GM19240 (cell line): ENCODE measurements around the gene SMARCD1.

Source experiments
- DNase-seq: peaks from one replicate; pipeline ENCODE4 v3.0.0; 2011; ENCODE audit warnings: low spot score; ENCODE audit not compliant: insufficient read length

The SMARCD1 gene

GRCh38 chr12:50084775-50085614, at the start of gene SMARCD1:
Gene SMARCD1 (plus strand): TSS chr12:50085342. CDS start chr12:50085370, 28 bp downstream.
- peak; percentile 96 for DNase-seq

DNA sequence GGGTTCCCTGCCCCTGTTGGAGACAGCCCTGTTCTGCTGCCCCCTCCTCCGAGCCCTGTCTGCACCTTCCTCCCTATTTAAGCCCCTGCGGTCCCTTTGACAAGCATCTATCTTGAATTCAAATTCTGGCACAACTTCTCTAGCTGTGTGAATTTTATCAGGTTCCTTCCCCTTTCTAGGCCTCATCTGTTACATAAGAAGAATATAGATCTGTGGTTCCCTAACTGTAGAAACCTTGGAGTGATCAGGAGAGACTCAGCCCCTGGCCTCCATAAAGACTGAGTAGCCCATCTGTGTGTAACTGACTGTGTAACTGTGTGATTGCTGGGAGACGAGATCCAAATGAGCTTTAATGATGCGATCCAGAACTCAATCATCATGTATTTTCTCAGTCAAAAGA, 46.8 kb upstream of the SMARCD1 start:
- DNase-seq = no peak

- peak; percentile 87 for DNase-seq
These were observed 45.8 kb upstream of the SMARCD1 start for GRCh38 chr12:50039151-50039835.

- DNase-seq = no peak
These were observed 44.5 kb upstream of the SMARCD1 start for GRCh38 chr12:50040657-50041056.

DNA sequence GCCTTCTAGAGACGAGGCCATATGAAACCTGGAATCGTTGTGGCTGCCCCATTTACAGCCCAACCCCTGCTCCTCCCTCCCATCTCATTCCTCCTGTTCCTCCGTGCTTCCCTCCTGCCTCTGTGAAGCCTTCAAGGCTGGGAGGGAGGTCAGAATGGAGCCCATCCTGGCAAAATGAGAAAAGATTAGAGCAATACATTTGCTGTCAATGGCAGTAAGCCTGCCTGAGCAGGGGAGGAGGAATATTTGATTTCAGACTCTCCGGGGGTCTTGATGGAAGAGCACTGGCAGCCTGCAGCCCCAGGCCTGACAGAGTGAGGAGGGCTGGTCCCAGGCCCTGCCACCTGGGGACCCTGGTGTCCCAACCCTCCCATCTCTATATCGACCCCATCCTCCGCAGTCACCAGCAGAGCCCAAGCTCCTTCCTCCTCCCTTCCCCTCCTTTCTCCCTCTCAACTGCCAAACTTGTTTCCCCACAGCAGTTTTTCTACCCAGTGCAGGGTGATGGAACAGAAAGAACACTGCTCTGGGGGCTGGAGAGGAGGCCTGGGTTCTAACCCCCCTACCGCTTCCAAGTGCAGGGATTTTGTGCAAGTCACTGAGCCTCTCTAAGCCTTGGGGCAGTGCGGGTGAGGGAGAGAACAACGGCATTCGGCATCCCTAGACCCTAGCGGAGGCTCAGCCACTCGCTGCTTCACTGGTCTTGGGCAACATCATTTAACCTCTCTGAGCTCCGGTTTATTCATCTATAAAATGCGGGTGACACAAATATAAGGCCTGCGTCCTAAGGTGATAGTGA, 43.9 kb upstream of the SMARCD1 start:
- no peak for DNase-seq

DNA sequence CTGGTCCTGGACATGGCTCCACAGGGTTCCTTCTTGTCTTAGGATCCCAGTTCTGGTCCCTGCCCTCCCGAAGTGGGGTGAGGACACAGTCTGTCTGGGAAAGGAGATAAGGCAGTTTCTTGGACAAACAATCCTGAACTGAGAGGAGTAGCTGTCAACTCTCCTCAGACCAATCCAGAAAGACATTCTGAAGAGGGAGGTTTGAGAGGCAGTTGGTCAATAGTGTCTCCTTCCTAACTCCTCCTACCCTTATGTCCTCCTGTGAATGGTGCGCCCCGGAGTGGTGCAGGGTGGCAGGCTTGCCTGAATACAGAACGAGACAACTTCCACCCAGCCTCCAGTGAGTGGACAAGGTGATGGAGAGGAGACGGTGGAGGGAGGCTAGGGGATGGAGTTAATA, 43.2 kb upstream of the SMARCD1 start:
- no peak for DNase-seq

DNA sequence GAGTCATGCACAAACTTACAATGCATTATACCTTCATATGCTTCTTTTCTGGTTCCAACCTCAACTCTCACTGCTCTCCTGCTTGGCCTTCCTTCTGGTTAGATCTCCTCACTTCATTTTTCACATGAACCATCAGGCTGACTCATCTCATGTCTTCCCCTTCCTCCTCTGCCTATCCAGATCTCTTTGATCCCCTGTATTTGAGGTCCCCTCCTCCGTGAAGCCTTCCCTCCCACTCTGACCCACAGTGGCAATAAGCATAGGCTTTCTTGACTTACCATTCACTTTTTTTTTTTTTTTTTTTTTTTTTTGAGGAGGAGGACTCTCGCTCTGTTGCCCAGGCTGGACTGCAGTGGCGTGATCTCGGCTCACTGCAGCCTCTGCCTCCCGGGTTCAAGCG, 42.4 kb upstream of the SMARCD1 start:
- DNase-seq = no peak

DNA sequence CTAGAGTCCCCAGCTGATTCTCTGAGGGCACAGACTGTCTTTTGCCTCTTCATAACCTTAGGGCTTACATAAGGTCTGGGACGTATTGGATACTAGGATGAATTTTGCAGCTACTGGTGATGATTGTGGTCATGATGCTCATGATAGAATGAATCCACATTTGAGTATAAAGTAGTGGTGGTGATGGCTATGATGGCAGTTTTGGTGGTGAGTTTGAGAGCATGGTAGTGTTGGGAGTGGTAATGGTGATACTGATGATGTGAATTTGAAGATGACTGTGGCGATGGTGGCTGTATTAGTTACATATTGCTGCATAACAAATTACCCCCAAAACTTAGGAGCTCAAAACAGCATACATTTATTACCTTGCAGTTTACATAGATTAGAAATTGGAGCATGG, 41.8 kb upstream of the SMARCD1 start:
- no peak for DNase-seq

DNA sequence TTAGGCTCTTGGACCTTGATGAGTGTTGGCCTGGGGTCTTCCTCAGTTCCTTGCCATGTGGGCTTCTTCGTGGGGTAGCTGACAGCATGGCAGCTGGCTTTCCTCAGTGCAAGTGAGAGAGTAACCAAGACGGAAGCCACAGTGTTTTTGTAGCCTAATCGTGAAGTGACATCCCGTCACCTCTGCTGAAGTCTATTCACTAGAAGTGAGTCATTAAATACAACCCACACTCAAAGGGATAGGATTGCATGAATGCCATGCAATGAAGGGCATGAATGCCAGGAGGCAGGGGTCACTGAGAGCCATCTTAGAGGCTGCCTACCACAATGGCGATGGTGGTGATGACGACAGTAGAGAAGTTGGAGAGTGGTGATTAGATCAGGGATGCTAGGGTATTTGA, 41.3 kb upstream of the SMARCD1 start:
- DNase-seq = no peak

DNA sequence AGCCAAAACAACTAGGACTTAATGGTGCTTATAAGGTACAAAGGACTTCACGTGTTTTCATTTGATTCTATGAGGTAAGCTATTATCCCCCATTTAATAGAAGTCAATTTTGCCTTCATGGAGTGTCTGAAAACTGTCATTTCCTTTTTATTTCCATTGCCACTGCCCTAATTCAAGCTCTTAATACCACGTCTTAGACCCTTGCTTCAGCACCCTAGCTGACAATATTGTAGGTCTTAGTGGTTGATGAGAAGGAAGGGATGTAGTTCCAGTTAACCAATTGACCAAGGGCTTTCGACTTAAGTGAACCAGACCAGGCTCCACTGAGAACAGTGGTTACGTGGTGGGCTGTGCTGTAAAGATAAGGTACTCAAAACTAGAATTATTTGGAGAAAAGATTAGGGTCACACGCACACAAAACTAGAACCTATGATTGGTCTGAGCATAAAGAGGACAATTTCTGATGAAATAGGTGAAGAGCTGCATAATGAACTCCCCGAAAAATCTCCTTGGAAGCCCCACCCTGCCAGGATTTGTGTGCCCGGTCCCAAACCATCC, 37.4 kb upstream of the SMARCD1 start:
- DNase-seq = no peak

DNA sequence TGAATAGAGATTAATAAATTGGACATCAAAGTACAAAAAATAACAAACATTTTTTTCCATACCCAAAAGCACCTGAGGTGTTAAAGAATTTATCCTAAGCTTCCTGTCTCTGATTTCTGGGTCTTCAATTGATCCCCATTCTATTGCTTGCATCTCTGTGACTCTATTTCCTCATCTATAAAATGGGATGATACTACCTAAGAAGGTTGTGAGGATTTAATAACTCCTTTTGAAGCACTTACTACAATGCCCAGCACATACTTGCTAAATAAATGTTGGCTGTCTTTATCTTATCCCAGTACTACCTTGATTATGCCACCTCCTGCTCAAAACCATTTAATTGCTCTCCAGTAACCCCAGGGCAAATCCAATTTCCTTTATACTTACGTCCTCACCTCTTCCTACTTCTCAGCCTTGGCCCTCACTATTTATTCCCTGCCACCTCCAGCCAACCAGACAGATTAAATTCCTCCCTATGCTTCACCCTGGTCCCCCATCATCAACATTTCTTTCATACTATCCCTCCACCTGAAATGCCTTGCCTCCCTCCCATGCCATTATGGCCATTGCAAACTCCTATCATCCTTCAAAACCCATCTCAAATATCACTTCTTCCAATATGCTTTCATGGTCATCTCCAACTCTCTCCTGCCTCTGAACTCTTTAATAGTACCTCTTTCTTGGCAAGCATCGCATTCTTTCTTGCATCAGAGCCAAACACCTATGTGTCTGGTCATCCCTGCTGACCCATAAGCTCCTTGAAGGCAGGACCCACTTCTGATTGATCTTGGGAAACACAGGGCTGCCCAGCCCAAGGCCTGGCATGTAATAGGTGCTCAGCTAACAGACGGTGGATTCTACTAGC, 35.7 kb upstream of the SMARCD1 start:
- no peak for DNase-seq

DNA sequence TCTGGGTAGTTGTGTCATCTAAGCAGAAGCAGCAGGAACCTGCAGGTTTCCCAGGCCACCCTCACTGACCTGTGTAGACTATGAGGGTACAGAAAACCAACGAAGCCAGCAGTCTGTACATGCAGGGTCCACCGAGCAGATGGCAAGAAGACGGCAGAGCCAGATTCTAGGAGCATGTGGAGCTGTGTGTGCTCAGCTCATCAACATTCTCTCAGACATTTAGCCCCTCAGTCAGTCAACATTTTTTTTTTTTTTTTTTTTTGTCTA, 35.1 kb upstream of the SMARCD1 start:
- no peak for DNase-seq

- DNase-seq = no peak
These were observed 34.6 kb upstream of the SMARCD1 start for GRCh38 chr12:50050410-50051098.

GRCh38 chr12:50051101-50051806, 33.9 kb upstream of the SMARCD1 start:
- DNase-seq = no peak

DNA sequence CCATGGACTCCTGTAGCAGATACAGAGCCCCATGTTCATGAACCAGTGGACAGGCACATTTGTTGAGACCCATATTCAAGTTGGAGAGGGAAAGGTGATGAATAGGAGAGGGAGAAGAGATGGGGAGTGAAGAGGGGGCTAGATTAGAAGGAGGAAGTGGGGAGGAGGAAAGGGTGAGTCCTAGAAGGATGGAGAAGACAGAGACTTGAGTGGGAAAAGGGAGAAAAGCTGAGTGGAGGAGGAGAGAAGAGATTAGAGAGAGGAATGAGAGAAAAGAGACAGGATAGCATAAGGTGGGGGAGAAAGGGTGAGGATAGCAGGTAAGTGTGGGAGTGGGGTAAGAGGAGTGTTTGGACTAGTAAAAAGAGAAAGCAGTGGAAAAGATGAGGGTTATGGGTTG, 32.6 kb upstream of the SMARCD1 start:
- DNase-seq = no peak

GRCh38 chr12:50052964-50053363, 32.2 kb upstream of the SMARCD1 start:
- DNase-seq = no peak

GRCh38 chr12:50053583-50053982, 31.6 kb upstream of the SMARCD1 start:
- no peak for DNase-seq

DNA sequence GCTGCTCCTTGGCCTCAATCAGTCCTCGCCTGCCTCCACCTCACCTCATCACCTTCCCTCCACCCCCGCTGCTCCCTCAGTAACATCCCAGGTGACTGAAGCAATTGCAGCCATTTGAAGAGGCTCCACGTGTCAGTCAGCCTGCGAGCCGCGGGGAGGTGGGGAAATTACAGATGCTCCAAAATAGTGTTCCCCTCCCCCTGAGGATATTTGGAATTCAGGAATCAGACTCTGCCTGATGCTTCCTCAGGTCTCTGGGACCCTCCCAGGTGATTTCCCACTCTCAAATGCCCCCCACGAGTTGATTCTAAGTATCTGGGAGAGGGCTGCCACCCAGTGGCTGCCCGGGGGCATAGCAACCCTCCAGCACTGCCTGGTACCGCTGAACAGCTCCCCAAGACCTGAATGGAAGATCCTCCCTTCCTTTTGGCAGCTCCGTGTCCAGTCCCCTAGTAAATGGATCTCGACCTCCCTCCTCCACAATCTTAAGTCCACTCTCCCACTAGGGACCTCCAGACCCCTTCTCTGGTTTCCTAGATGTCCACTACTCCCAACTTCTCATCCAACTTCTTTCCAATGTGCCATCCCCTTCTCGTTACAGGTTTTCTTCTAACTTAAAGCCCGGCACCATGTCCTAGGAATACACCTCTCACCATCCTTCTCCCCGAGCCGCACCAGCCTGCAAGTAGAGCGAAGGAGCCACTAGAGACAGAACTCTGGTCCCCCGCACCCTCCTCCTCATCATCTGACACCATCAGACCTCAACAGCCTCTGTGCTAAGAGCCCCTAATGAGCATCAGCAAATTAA, 29.1 kb upstream of the SMARCD1 start:
- DNase-seq = peak; percentile 90

- DNase-seq = no peak
These were observed 28.5 kb upstream of the SMARCD1 start for GRCh38 chr12:50056639-50056976.
